Retinal pigment epithelial cell (primary cell): Measurements from ENCODE around the gene SLC35G2.
"Not testable (repeated sequence)": the region's sequence is repeated elsewhere in the genome, so short reads cannot be mapped to it uniquely, and the experiment has no call there.

Source experiments
- DNase-seq: peaks from one replicate; pipeline ENCODE4 v3.0.0-alpha.2; 2010; ENCODE audit warnings: low read depth
- H3K4me3 ChIP-seq: 2 replicates; pipeline ENCODE4 v1.5.1; 2011; ENCODE audit warnings: mild to moderate bottlenecking, low read length, control low read depth, moderate library complexity
- CTCF ChIP-seq: conservative IDR thresholded peaks from 2 replicates; pipeline ENCODE4 v1.5.1; 2011; ENCODE audit warnings: low read depth, low read length, control low read depth, inconsistent platforms

The SLC35G2 gene

GRCh38 chr3:136889947-136890346 is 71.0 kb downstream of the SLC35G2 start:
- no peak overlapping the region for H3K4me3 ChIP-seq
- no peak for DNase-seq
- no peak for TF ChIP-seq CTCF

GRCh38 chr3:136891934-136892855 is 73.3 kb downstream of the SLC35G2 start:
- H3K4me3 ChIP-seq: no peak overlapping the region
- no peak for TF ChIP-seq CTCF
- DNase-seq: no peak

- no peak for TF ChIP-seq CTCF
- H3K4me3 ChIP-seq: no peak overlapping the region
- peak; percentile 75 for DNase-seq
Observed at GRCh38 chr3:136893848-136894443, 75.0 kb downstream of the SLC35G2 start.

- not testable (repeated sequence) for DNase-seq, H3K4me3 ChIP-seq
Observed at GRCh38 chr3:136897171-136897570, 78.2 kb downstream of the SLC35G2 start.

- no peak overlapping the region for H3K4me3 ChIP-seq
- DNase-seq: no peak
- TF ChIP-seq CTCF: no peak
Observed at GRCh38 chr3:136898549-136898948, 79.6 kb downstream of the SLC35G2 start.

- DNase-seq: no peak
- H3K4me3 ChIP-seq: no peak overlapping the region
- TF ChIP-seq CTCF: no peak
Observed at GRCh38 chr3:136898954-136899353, 80.0 kb downstream of the SLC35G2 start.

- H3K4me3 ChIP-seq: no peak overlapping the region
- no peak for DNase-seq
- no peak for TF ChIP-seq CTCF
Observed at GRCh38 chr3:136899622-136900158, 80.8 kb downstream of the SLC35G2 start.

GRCh38 chr3:136900694-136901093 is 81.8 kb downstream of the SLC35G2 start:
- H3K4me3 ChIP-seq, DNase-seq: not testable (repeated sequence)
